GM19324 (cell line): Measurements from ENCODE around the gene RETSAT.
"Not testable (repeated sequence)": the region's sequence is repeated elsewhere in the genome, so short reads cannot be mapped to it uniquely, and the experiment has no call there.

Experiments
- ATAC-seq: cut with Tn5 transposase; IDR thresholded peaks from one replicate; pipeline ENCODE4 v1.9.1; 2021; ENCODE audit warnings: mild to moderate bottlenecking, moderate library complexity; ENCODE audit not compliant: unreplicated experiment, low FRiP score

RETSAT gene

DNA sequence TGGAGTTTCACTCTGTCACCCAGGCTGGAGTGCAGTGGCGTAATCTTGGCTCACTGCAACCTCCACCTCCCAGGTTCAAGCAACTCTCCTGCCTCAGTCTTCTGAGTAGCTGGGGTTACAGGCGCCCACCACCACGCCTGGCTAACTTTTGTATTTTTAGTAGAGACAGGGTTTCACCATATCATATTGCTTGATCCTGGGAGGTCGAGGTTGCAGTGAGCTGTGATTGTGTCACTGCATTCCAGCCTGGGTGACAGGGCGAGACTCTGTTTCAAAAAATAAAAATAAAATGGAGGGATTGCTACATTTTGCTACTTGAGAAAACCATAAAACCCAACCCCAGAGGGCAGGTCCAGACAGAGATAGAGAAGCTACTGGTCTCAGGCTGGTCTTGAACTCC, 28.8 kb upstream of the RETSAT start:
- ATAC-seq = not testable (repeated sequence)

DNA sequence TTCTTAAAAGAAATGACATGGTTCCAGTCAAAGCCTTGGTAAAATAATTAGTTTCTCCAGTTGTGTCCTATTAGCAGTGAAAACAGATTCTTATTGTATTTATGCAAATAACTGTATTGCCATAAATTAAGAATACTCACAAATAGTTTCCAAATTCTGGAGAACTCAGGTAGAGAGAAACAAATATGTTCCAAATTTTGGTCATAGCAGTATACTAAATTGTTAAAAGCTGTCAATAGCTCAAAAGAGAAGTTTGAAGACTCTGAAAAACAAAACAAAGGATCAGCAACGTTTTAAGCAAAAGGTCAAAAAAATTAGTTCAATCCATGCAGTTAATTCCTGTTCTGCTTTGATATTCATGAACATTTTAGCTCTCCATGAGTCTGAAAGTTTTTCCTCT, 25.7 kb upstream of the RETSAT start:
- no peak for ATAC-seq

DNA sequence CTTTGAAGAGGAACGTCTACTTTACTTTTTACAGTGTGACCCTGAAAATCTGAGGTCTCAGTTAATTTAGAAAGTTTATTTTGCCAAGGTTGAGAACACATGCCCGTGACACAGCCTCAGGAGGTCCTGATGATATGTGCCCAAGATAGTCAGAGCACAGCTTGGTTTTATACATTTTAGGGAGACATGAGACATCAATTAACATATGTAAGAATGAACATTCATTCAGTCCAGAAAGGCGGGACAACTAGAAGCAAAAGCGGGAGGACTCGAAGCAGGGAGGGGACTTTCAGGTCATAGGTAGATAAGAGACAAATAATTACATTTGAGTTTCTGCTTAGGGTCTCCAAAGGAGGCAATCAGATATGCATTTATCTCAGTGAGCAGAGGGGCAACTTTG, 23.9 kb upstream of the RETSAT start:
- no peak for ATAC-seq

DNA sequence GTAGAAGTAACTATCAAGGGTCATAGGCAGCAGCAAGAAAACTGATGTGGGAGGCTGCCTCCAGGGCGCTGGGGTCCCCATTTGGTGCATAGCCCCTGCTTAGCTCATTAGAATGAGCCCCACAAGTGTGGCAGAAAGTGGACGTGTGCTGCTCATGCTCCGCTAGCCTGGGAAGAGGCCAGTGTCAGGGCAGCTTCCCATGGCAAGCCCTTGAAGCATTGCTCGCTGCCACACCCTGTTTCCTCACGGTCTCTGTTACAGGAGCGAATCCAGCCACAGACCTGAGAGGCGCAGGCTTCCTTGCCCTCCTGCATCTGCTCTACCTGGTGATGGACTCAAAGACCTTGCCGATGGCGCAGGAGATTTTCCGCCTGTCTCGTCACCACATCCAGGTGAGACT, 22.8 kb upstream of the RETSAT start:
- ATAC-seq = no peak

DNA sequence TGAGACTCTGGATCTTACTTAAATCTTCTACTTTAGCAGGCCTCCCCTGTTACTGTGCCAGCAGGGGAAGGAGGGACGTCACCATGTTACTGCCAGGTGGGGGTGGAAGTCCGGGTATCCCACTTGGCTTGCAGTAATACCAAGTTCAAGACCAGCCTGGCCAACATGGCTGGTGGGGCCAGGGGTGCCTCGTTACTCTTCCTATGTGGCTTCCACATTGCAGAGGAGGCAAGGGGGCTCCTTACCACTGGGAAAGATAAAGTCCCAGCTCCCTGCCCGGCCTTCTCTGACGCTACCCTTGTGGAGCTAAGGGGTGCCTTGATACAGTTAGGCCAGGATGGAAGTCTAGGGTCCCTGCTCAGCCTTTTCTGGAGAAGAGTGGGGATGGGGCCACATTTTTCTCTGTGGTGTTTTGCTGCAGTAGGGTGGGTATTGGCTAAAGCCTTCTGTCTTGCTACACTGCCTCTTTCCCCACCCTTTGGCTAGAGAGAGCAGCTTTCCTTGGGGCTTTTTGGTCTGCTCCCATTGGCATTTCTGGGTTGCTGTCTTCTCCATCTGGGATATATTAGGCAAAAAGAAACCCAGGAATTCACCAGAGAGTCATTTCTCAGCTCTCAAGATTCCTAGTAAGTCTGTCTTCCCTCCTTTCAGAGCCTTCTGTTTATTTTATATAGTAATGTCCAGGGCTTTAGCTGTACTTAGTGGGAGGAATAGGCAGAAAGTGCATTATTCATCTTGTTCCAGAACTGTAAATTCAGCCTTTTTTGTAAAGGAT, 22.1 kb upstream of the RETSAT start:
- no peak for ATAC-seq

DNA sequence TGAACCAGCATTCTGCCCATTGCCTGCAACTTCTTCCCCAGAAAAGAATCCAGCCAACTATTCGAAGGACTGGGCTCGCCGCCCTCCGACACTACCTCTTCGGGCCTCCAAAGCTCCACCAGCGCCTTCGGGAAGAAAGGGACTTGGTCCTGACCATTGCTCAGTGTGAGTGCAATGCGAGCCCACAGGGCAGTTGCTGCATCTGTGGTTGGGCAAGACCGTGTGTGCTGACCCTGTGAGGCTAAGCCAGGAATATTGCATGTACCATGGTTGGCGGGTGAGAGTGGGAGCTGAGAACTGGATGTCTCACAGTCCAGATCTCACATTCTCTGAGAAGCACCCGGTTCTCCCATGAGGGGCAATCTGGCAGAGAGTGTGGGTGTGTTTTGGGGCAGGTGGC, 16.7 kb upstream of the RETSAT start:
- ATAC-seq = no peak

DNA sequence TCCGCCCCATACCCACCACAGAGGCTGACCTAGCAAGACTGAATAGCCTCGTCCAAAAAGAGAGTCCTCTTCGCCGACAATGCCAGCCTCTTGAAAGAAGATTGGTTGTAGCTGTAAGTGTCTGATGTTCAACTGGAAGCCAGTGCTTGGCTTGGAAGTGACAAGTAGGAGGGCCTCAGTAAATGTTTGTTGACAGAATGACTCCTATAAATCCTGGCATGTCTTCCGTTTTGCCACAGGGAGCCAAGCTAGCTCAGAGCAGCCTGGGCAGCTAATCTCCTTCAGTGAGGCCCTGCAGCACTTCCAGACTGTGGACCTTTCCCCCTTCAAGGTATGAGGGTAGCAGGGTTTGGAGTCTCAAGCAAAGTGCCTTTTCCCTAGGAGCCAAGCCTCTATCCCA, 15.2 kb upstream of the RETSAT start:
- ATAC-seq = no peak

DNA sequence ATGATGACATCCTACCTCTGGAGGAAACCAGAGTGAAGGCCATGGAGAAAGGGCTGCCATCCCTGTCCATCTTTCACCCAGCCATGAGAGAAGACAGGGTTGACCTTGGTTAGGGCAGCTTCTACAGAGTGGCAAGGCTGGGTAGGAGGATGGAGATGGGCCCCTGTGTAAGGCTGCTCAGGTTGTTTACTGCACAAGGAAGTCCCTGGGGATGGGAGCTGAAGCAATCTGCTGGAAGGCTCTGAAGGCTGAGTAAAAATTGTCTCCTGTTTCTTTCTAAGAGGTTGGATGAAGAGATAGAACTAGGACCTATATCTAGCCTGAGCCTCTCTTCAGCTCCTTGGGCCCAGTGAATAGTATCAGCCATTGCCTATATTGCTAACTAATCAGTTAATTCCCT, 14.6 kb upstream of the RETSAT start:
- no peak for ATAC-seq

DNA sequence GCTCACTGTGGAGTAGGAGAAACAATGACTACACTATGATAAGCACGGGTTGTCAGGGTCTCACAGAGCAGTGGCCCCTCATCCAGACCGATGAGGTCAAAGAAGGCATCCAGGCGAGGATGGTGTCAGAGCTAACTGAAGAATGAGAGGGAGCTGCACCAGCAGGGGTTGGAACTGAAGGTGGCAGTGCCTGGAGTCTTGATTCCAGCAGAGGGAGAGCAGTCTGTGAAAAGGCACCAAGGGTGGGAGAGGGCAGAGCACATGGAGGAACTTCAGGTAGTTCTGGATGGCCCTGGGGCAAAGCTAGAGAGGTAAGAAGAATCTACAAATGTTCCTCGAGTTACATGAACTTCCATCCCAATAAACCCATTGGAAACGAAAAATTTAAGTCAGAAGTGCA, 12.9 kb upstream of the RETSAT start:
- ATAC-seq = no peak

DNA sequence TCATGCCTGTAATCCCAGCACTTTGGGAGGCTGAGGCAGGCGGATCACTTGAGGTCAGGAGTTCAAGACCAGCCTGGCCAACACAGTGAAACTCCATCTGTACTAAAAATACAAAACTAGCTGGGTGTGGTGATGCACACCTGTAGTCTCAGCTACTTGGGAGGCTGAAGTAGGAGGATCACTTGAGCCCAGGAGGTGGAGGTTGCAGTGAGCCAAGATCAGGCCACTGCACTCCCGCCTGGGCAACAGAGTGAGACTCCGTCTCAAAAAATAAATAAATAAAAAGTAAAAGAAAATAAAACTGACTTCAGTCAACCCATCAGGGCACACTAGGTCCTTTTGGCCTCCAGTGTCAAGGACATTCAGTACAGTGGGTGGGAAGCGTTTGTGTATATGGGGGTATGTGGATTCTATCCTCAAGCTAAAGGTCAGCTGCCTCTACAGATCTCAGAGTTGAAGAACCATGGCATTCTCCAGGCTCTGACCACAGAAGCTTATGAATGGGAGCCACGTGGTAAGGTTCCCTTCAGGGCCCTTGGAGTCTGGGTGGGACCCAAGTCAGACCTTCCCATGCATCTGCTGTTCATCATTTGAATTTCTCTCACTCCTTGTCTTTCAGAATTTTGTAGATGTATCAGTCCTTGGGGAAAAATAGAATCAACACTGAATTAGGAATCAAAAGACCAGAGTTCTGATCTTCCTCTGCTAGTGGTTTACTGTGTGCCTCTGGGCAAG, 8.5 kb upstream of the RETSAT start:
- ATAC-seq = not testable (repeated sequence)

DNA sequence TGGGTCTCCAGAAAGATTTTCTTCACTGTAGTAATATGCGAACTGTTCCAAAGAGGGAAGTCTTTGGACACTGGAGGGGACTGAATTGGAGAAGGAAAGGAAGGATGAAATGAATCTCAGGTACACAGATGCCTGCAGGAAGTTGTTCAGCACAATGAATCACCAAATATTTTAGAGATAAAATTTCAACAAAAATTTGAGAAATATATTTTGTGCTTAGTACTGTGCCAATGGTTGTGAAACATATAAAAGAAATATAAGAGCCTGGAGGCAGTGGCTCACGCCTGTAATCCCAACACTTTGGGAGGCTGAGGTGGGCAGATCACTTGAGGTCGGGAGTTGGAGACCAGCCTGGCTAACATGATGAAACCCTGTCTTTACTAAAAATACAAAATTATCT, 3.4 kb upstream of the RETSAT start:
- no peak for ATAC-seq

DNA sequence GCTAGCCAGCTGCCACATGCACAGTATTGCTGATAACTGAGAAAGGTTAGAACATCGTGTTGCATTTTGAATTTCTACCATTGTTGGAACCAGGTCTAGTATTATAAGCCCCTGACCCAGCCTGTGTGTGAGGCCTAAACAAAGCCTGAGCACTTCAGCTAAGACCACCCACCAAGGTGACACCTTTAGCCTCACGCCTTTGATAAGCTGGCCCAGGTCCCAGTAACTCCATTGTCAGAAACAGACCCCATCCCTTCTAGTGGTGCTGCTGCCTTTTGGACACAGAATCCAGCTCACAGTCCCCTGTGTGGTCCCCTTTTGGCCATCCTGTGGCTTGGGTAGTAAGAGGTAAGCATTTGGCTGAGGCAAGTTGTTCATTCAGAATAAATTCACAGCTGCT, 1.9 kb upstream of the RETSAT start:
- no peak for ATAC-seq

DNA sequence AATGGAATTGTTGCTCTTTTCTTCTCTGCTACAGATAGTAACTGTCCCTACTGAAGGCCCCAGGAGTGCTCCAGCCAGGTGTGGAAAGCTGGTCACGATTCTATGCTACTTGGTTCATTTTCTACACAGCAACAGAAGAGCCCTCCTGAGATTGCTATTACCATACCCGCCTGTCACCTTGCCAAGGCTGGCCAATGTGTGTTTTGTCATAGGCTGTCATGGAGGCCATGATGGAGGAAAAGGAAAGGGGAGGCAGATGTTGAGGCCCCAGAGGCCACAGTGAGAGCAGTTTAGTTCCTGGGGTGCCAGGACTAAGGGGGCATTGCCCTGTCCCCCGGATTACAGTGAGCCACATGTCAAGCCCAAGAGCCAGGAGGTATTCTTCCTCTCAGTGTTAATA, 1.2 kb upstream of the RETSAT start:
- ATAC-seq = no peak

DNA sequence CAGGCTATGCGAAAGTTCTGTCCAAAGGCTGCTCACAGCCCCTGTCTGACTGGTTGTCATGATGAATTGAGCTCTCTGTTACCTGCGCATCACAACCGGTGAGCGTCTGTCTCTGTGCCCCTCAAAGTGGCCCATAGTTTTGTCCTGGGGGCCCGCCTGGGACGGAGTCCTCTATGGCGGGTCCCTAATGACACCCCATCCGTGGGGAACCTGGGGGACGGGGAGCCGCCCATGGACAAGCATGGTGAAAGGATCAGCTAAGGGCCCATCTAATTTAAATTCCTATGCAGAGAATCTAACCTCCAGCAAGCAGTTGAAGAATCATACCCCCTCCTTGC, 714 bp upstream of the RETSAT start:
- ATAC-seq = peak; percentile 4

DNA sequence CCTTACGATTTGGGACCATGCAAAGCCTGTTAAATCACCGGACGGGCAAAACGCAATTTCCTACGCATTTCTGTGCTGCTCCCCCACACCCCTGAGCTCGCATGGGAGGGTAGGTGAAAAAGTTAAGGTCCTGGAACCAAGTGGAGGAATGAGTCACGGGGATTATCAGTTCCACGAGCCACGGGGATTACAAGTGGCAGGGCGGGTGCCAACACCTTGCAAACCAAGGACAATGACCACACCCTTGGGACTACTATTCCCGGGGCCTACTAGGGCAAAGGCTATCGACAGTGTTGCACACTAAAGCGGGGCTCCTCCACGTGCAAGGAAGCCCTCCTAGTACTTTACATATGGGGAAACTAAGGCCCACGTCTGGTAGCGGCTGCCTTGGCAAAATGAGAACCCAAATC, 447 bp downstream of the RETSAT start:
- ATAC-seq = peak; percentile 6

DNA sequence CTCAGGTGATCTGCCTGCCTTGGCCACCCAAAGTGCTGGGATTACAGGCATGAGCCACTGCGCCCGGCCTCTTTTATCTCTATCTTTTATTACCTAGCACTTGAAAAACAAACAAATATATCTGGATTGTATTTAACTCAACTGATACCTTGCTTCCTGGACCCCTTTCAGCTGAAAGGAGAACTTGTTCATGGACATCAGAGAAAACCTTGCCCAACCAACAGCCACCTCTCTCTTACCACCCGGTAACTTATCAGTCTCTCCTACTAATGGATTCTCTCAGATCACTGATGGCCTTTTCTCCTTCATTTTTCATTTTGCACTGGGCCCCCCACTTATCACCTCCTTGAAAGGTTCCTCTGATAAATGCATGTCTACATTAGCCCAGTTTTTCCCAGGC, 6.7 kb downstream of the RETSAT start:
- ATAC-seq = no peak

DNA sequence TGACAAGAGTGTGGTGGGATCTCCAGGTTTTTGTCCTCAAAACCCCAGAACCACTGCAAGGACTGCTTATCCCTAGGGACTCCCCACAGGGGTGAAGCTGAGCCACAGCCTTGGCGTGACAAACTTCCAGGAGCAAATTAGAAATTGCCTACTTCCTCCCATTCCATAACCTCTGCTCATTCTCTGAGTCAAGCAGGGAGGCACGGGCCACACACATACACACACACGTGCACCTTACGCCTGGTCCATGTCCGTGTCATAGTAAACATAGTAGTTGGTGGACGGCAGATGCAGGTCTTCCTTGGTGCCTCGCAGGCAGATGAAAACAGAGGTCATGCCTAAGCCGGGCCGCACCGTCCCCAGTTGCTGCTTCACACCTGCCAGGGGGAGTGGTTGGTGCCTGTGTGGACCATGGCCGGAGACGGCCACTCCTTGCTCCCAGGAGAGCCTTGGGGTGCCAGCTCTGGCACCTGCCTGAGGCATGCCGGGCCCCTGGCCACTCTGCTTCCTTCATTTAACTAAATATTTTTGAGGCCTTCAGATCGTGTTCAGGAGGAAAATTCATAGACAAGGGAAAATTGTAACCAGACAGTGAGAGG, 9.9 kb downstream of the RETSAT start:
- no peak for ATAC-seq

DNA sequence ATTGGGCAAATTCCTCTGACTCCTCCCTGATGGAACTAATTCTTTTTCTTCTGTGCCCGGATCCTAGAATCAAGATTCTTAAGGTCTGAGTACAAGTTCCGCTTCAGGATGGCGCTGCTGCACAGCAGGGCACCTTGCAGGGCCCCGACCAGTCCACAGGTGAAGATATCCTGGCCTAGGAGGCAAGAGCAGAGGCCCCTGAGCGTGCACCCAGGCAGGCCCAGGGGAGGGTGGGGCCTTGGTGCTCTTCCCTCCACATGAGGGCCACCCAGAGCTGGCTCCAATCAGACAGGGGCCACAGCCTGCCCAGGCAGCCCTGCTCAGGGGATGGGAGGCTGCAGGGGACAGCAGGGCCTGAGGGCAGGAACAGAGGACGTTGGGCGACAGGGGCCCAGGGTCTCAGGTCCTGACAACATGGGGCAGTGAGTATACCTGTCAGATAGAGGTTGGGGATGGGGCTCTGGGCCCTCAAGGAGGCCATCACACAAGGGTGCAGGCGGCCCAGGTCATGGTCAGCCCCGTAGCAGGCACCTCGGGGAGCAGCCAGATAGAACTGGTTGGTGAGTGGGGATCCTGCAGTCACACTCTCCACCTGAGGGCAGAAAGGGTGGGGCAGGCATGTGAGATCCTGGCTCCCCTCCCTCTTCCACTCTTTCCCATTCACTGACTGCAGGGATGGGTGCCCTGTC, 11.0 kb downstream of the RETSAT start:
- ATAC-seq = not testable (repeated sequence)

DNA sequence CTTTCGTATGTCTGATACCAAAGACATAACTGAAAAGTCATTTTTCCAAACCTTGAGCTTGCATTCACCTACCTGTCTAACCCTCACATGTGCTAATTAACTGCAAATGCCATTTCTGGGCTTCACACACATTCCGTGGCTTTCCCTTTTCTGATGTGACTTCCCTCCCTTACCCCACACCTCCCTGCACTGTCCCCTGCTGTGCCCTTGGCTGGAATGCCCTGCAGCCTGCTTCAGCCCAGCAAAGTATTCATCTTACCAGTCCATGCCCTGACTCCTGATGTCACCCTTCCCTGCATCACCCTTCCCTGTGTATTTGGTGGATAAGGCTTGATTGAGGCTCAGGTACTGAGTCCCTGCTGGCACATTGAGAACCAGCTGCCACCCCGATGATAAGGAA, 12.2 kb downstream of the RETSAT start:
- no peak for ATAC-seq

DNA sequence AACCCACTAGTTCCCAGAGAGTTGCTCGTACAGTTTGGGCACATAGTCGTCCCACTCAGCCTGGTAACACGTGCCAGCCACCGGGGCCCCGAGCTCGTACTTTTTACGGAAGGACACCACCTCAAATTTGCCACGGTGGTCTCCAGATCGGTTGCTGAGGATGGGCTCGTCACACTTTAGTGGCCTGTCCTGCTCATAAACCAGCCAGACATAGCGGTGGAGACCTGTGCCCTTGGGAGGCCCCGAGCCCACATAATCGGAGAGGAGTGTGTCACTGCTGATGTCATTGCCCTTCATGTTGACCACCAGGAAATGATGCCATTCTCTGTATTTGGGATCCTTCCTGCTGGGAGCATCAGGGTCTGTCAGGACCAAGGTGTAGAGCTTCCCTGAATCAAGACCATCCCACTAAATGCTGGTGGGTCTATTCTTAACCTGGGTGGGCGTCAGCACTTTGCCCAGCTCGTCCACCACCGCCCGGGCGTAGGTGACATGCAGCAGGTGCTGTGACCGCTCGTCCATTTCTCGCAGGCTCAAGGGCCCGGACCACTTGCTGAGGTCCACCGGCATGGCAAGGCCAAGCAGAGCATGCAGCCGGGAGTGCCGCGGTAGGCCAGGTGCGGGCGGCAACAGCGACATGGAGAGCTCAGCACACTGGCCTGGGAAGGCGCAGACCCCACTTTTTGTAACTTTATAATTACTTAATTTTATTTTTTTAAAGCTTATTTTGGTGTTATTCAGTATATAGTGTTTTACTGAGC, 12.9 kb downstream of the RETSAT start:
- ATAC-seq = no peak
